AG09309 (cell line): ENCODE results near the gene TMEM147.
A peak's percentile ranks its signal among the peaks of the same experiment; 100 is the strongest.

Experiments used
- DNase-seq: peaks from one replicate; pipeline ENCODE4 v3.0.0-alpha.2; 2010; ENCODE audit warnings: low read depth
- H3K4me3 ChIP-seq: 2 replicates; pipeline ENCODE4 v1.5.1; 2011; ENCODE audit warnings: mild to moderate bottlenecking, low read depth, low read length, moderate library complexity; ENCODE audit not compliant: control insufficient read depth
- TF ChIP-seq, protein P1 (sequence below): IDR thresholded peaks from 2 replicates; pipeline ENCODE4 v1.5.1; 2011; ENCODE audit warnings: mild to moderate bottlenecking, low read depth, low read length, inconsistent platforms; ENCODE audit not compliant: insufficient read depth, control insufficient read depth; ENCODE audit errors: missing control alignments

The TMEM147 gene

GRCh38 chr19:35502751-35503150 is 42.7 kb upstream of the TMEM147 start:
- TF ChIP-seq, protein P1, sequence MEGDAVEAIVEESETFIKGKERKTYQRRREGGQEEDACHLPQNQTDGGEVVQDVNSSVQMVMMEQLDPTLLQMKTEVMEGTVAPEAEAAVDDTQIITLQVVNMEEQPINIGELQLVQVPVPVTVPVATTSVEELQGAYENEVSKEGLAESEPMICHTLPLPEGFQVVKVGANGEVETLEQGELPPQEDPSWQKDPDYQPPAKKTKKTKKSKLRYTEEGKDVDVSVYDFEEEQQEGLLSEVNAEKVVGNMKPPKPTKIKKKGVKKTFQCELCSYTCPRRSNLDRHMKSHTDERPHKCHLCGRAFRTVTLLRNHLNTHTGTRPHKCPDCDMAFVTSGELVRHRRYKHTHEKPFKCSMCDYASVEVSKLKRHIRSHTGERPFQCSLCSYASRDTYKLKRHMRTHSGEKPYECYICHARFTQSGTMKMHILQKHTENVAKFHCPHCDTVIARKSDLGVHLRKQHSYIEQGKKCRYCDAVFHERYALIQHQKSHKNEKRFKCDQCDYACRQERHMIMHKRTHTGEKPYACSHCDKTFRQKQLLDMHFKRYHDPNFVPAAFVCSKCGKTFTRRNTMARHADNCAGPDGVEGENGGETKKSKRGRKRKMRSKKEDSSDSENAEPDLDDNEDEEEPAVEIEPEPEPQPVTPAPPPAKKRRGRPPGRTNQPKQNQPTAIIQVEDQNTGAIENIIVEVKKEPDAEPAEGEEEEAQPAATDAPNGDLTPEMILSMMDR: no peak
- H3K4me3 ChIP-seq: no peak overlapping the region
- DNase-seq: no peak

DNA sequence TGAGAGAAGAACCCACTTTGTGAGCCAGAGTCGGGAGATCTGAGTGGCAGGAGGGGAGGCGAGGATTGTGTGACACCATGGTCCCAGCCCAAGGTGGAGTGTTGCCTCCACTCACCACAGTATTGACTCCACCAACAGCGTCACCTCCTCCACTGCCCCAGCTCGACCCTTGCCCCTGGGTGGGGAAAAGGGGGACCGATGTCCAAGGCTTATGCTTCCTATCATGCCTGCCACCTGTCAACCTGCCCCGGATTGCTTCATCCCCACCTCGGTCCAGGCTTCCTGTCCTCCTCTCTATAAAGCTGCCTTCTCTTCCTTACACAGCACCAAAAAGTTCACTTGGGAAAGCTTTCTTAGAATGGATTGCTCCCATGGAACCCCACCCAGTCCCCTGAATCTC is 39.4 kb upstream of the TMEM147 start:
- H3K4me3 ChIP-seq: no peak overlapping the region
- DNase-seq: no peak
- TF ChIP-seq, protein P1: no peak

DNA sequence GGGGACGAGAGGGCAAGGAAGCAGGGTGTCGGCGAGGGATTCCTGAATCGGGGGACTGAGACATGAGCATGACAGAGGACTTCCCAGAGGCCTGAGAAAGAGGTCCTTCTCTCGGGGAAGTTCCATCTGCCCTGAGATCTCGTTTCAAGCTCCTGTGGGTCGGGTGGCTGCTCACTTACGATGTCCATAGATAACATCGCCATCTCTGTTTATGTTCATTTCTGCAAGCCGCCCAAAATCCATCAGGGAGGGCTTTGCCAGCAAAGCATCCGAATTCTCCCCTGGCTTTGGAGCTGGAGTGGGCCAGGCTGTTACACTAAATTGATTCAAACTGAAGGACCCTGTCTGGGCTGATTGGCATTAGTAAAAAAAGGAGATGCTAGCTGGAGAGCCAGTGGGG is 37.9 kb upstream of the TMEM147 start:
- TF ChIP-seq, protein P1: no peak
- no peak for DNase-seq
- no peak overlapping the region for H3K4me3 ChIP-seq

DNA sequence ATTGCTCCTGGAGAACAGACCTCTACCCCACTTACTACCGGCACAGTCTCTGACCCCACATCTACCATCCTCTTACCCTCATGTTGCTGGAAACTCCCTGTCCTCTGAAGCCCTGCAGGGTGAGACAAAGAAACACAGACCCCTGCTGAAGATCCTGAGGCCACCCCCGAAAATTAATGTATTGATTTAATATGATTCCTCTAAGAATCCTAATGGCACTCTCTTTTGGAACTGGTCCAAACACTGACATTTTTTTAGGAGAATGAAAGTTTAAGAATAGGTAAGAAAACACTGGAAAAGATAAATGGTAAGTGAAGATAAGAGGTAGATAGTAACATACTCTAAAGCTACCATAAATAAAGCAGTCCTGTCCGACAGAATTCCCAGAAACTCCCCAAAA is 37.3 kb upstream of the TMEM147 start:
- TF ChIP-seq, protein P1: no peak
- no peak overlapping the region for H3K4me3 ChIP-seq
- no peak for DNase-seq

DNA sequence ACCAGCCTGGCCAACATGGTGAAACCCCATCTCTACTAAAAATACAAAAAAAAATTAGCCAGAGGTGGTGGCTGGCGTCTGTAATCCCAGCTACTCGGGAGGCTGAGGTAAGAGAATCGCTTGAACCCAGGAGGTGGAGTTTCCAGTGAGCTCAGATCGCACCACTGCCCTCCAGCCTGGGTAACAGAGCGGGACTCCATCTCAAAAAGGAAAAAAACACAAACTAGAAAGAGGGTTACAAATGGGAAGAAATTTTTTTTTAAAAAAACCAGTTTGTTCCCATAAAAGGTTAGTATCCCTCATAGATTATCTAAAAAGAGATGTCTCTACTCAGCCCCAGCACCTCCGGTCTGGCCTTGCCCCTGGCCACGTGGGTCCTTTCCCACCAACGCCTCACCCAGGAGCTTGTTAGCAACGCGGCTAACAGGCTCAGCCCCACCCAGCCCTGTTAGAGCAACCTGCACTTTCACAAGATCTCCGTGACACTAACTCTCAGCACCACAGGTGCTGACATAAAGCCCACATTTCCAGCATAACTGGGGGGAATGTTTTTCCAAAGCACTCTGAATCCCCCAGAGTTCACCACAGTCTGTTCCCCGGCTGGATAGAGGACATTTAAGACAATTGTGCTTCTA is 36.3 kb upstream of the TMEM147 start:
- no peak overlapping the region for H3K4me3 ChIP-seq
- DNase-seq: no peak

GRCh38 chr19:35509861-35510625 is 35.4 kb upstream of the TMEM147 start:
- TF ChIP-seq, protein P1: peak; percentile 89
- peak overlapping the region; percentile 37 for H3K4me3 ChIP-seq
- DNase-seq: no peak

More for the DNA sequence above, 36.3 kb upstream of the TMEM147 start:
- TF ChIP-seq, protein P1: no peak
